GM19463 (cell line): Measurements from ENCODE around the gene CAVIN1.
"Not testable (repeated sequence)": the region's sequence is repeated elsewhere in the genome, so short reads cannot be mapped to it uniquely, and the experiment has no call there.

Experiments used
- ATAC-seq: cut with Tn5 transposase; IDR thresholded peaks from one replicate; pipeline ENCODE4 v1.9.1; 2021; ENCODE audit warnings: mild to moderate bottlenecking, moderate library complexity; ENCODE audit not compliant: unreplicated experiment

Gene CAVIN1

DNA sequence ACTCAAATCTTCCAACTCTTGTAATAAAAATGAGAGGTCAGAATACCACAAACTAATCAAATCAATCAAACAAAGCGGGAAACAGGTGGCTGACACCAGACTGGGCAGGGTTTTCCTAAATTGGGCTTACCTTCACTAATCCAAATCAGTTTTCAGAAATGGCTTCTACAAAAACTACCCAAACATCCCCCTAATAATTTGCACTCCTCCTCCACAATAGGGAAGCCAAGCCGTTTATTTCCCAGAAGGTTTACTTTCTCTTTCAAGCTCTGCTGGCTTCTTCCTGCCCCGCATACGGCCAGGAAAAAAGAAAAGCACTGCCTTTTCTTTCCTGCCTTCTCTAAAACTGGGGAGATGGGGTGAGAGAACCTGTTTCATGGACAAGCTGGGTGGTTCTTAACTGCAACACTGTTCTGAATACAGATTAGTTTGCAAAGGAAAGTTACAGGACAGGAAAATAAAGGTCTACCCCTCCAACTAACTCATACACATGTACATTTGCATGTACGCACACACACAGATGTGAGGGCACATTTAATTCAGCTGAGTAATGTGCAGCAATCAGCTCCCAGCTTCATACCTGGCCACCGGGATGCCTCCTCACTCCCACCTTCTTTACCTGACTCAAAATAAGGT, 44.0 kb downstream of the CAVIN1 start:
- no peak for ATAC-seq

GRCh38 chr17:42378359-42378958, 44.6 kb downstream of the CAVIN1 start:
- ATAC-seq, result no peak

GRCh38 chr17:42373896-42374295, 49.2 kb downstream of the CAVIN1 start:
- no peak for ATAC-seq

DNA sequence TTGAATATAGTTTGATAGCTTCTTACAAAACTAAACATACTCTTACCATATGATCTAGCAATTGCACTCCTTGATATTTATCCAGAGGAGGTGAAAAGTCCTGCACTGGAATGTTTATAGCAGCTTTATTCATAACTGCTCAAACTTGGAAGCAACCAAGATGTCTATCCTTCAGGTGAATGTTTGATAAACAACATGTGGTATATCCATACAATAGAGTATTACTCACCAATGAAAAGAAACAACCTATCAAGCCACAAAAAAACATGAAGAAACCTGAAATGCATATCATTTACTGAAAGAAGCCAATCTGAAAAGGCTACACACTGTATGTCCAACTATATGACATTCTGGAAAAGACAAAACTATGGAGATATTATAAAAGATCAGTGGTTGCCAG, 50.9 kb downstream of the CAVIN1 start:
- ATAC-seq, result no peak

- not testable (repeated sequence) for ATAC-seq
Observed at GRCh38 chr17:42368797-42369561, 54.1 kb downstream of the CAVIN1 start.

DNA sequence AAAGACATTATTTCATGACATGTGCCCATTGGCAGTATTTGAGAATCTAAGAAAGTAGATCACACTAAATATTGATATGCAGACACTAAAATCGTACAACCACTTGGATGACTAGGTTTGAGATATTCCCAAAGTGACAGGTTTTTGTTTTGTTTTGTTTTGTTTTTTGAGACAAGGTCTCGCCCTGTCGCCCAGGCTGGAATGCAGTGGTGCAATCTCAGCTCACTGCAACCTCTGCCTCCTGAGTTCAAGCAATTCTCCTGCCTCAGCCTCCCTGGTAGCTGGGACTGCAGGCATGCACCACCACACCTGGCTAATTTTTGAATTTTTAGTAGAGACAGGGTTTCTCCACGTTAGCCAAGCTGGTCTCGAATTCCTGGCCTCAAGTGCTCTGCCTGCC, 54.7 kb downstream of the CAVIN1 start:
- ATAC-seq, result not testable (repeated sequence)

- not testable (repeated sequence) for ATAC-seq
Observed at GRCh38 chr17:42366176-42367023, 56.7 kb downstream of the CAVIN1 start.

- no peak for ATAC-seq
Observed at GRCh38 chr17:42365136-42365535, 57.9 kb downstream of the CAVIN1 start.

GRCh38 chr17:42363767-42364585, 59.1 kb downstream of the CAVIN1 start:
- ATAC-seq, result no peak

DNA sequence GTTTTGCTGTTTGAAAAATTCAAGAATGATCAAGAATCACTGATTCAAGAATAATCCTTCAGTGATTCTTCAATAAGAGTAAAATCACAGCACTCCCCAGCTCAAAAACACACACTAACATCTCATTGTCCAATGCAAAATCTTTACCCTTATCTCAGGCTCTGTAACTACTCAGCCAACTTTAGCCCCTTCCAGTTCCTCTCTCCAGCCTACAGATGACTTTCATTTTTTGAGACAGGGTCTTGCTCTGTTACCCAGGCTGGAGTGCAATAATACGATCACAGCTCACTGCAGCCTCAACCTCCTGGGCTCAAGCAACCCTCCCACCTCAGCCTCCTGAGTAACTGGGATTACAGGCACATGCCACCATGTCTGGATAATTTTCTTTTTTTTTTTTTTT, 59.8 kb downstream of the CAVIN1 start:
- no peak for ATAC-seq

- no peak for ATAC-seq
Observed at GRCh38 chr17:42362245-42362961, 60.7 kb downstream of the CAVIN1 start.

GRCh38 chr17:42361781-42362186, 61.3 kb downstream of the CAVIN1 start:
- no peak for ATAC-seq

DNA sequence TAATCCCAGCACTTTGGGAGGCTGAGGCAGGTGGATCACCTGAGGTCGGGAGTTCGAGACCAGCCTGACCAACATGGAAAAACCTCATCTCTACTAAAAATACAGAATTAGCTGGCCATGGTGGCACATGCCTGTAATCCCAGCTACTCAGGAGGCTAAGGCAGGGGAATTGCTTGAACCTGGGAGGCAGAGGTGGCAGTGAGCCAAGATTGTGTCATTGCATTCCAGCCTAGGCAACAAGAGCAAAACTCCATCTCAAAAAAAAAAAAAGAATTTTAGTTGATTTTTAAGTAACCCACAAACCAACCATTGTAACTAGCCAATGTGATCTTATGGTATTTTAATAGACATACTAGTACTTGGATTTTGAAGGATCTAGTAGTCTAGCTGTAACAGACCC, 62.7 kb downstream of the CAVIN1 start:
- ATAC-seq, result not testable (repeated sequence)

DNA sequence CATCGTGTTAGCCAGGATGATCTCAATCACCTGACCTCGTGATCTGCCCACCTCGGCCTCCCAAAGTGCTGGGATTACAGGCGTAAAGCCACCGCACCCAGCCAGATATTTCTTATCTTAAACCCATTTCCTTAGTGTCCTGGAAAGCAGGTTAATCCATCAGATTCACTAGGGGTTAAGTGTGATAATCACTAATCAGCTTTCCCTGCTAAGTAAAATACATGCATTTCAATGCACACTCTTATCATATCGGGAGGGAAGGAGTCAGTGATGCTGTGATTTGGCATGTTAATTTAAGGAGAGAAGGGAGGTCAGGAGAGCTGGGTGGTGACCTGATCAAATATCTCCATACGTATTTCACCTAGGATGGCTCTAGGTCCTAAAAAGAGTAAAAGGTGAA, 63.9 kb downstream of the CAVIN1 start:
- ATAC-seq, result no peak

DNA sequence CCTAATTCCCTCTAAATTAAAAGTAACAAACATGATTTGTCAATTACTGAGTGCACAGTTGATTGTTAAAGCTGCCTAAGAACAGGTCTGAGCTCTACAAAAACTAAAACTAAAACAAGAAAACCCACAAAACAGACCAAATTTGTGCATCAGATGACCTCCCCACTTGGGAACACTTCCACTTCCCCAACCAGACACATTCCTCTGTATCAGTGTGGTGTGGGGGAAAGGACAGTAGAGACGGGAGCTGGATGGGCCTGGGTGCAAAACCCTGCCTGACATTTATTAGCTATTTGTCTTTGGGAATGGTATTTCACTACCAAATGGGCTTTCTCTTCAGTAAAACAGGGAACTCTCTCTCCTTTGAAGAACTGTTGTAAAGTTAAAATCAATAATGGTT, 64.6 kb downstream of the CAVIN1 start:
- no peak for ATAC-seq

GRCh38 chr17:42354956-42355843, 67.9 kb downstream of the CAVIN1 start:
- ATAC-seq, result no peak
